Measurements from ENCODE around the gene SAMD14.
"Not testable (repeated sequence)": the region's sequence is repeated elsewhere in the genome, so short reads cannot be mapped to it uniquely, and the experiment has no call there.

Gene SAMD14

DNA sequence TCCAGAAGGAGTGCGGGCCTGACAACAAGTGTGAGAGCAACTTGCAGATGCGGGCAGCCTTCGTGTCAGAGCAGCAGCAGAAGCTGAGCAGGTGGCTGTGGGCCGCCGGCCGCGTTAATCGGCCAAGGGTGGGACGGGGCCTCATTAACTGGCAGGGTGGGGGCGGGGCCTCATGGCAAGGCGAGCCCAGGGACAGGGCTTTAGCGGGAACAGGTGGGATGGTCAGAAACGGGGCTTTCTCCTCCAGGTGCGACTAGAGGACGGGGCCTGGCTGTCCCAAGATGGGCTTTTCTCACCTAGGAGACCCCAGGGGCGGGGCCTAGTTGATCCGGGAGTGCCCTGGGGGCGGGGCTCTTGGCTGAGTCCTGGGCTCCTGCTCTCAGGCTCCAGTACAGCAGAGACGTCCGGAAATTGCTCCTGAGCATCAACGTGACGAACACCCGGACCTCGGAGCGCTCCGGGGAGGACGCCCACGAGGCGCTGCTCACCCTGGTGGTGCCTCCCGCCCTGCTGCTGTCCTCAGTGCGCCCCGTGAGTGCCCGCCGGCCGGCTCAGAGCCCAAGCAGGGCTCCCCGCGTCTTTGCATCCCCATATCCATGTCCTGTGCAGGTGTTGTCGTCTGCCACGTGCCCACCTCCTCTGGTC is 53.2 kb downstream of the SAMD14 start:
- no peak for DNase-seq (ENCODE audit: low read depth in 4 of 4, low spot score in 1 of 4)

DNA sequence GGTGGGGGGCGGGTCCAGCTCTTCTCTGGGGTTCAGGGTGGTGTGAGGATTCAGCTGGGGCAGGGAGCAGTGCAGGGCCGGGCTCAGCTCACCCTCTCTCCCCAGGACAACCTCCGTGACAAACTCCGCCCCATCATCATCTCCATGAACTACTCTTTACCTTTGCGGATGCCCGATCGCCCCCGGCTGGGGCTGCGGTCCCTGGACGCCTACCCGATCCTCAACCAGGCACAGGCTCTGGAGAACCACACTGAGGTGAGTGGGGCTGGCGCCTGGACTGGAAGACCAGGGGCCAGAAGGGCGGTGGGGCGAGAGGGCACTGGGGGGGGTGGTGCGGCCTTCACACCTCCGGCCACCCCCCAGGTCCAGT is 53.8 kb downstream of the SAMD14 start:
- DNase-seq (ENCODE audit: low read depth in 4 of 4, low spot score in 1 of 4), result no peak

DNA sequence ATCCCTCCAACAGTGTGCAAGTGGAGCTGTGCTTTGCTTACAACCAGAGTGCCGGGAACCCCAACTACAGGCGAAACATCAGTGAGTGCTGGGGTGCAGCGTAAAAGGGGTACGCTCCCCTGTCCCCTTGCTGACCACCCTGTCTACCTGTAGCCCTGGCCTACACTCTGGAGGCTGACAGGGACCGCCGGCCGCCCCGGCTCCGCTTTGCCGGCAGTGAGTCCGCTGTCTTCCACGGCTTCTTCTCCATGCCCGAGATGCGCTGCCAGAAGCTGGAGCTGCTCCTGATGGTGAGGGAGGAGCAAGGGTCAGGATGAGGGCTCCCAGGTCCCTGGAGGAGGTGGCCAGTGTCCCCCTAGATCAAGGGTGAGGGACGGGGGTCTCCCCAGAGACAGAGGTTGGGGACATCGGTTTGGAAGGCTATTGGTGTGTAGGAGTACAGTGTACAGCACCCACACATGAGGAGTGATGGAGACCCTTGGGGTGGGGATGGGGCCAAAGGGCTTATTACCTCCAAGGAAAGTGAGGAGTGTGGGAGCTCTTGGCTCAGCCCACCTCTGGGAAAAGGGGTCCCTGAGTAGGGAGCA is 54.4 kb downstream of the SAMD14 start:
- DNase-seq (ENCODE audit: low read depth in 4 of 4, low spot score in 1 of 4), result no peak

DNA sequence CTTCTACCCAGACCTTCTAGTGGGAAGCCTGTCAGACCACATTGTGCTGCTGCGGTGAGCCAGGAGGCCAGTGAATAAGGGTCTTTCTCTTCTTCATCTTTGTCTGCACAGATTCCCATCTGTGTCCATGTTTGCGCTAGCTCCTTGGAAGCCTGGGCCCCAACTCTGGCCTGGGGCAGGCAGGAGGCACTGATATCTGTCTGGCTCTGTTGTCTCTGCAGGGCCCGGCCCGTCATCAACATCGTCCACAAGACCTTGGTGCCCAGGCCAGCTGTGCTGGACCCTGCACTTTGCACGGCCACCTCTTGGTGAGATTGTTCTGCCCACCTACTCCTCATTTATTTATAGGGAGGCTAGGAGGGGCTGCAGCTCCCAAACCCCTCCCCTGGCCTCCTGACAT is 55.7 kb downstream of the SAMD14 start:
- no peak for DNase-seq (ENCODE audit: low read depth in 4 of 4, low spot score in 1 of 4)

DNA sequence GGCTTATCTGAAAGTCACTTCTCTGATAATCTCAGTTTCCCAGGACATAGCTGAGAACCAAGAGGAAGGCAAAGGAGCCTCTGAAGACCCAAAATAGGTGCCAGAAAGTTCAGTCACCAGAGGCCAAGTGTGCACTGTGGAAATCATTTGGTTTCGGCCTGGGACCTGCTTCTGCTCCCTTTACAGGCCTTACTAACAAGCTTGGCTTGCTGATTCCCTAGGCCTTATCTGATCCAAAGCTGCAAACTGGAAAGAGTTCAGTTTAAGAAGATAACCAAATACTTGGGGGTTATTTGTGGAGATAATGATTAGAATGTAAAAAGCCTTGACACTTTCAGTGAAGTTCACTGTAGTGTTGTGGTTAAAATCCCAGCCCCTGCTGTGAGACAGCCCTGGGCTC is 57.0 kb downstream of the SAMD14 start:
- DNase-seq (ENCODE audit: low read depth in 4 of 4, low spot score in 1 of 4), result no peak

DNA sequence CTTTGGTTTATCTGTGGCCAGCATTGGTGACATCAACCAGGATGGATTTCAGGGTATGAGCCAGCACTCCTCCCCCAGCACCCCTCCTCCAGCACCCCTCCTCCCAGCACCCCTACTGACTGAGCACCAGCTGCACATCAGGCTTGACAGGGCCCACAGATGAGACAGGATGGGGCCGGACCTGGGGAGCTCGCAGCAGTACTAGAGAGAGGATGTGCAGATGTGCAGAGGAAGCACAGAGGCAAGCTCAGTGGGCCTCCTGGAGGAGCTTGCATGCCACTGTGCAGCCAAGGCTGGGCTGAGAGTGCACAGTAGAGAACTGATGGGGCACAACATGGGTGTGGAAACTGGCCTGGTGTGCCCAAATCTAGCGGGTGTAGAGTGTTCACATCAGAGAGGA is 57.8 kb downstream of the SAMD14 start:
- DNase-seq (ENCODE audit: low read depth in 4 of 4, low spot score in 1 of 4), result no peak

DNA sequence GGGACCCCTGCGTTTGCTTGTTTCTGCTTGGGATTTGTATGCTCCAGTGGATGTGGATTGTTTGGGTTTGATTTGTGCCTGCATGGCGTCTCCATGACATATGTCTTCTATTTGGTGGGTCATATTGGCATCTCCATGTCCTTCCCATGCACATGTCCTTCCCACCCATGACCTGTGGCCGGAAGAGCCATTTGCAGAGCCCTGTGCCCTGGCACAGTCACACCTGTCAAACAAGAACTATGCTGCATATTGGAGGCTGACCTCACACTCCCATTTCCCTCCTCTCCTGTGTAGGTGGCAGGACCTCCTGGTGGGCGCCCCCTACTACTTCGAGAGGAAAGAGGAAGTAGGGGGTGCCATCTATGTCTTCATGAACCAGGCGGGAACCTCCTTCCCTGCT is 58.3 kb downstream of the SAMD14 start:
- DNase-seq (ENCODE audit: low read depth in 4 of 4, low spot score in 1 of 4), result no peak

DNA sequence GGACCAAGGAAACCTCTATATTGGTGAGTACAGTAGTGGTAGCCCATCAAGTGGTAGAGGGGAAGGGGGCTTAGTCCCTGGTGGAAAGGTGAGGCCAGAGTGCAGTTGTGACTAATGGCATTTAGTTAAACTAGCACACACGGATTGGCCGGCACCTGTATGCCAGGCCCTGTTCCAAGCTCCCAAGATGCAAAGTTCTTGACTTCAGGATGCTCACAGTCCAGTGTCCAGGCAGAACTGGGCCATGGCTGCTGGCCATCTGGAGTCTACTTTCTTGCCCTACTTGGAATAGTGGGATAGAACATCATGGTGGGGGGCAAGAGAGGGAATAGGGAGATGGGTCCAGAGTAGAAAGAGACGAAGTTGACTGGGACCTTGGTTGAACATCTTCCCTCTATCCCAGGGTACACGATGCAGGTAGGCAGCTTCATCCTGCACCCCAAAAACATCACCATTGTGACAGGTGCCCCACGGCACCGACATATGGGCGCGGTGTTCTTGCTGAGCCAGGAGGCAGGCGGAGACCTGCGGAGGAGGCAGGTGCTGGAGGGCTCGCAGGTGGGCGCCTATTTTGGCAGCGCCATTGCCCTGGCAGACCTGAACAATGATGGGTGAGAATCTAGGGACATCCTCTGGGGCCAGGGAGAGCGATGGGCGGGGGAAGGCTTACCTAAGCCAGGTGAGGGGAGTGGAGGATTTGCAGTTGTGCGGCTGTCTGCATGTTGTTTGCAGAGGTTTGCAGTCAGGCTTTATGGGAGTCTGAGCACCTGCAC is 58.9 kb downstream of the SAMD14 start:
- DNase-seq (ENCODE audit: low read depth in 4 of 4, low spot score in 1 of 4), result no peak

DNA sequence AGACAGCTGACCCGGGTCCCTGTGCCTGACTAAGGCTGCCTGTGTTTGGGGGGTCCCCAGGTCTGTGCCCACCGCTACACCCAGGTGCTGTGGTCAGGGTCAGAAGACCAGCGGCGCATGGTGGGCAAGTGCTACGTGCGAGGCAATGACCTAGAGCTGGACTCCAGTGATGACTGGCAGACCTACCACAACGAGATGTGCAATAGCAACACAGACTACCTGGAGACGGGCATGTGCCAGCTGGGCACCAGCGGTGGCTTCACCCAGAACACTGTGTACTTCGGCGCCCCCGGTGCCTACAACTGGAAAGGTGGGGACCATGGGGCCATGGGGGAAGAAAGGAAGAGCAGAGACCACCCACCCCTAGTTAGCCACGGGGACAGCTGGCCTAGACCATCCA is 62.0 kb downstream of the SAMD14 start:
- no peak for DNase-seq (ENCODE audit: low read depth in 4 of 4, low spot score in 1 of 4)

DNA sequence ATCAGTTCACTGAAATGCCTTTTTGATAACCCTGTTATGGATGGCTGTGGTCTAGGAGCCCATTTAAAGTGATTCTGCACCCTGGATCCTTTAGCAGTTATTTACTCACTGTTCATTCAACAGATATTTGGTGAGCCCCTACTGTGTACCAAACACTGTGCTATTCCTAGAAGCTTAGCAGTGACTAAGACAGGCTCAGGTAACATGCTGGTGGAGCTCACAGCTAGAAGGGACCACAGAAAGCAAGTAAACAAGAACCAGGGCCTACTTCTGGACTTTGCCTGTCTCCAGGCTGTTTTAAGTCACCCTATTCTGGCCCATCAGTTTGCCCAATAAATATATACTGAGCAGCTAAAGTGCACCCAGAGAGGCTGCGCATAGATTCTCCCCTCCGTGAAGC is 63.0 kb downstream of the SAMD14 start:
- DNase-seq (ENCODE audit: low read depth in 4 of 4, low spot score in 1 of 4), result no peak

DNA sequence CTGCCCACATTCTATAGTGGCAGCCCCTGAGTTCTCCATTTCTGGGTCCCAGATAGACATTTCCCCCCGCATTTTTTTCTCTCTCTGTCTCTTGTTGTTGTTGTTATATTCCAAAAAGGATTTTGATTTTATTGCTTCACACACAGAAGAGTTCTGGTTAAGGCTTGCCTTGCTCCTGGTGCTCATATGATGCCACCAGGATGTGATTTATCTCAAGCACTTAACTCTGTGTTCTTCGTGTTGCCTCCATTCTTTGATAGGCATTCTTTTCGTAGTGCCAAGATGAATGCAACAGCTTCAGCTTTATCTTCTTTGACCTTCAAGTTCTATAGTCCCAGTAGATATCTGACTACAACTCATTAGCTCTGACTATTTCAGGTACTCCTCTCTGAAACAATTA is 64.9 kb downstream of the SAMD14 start:
- no peak for DNase-seq (ENCODE audit: low read depth in 4 of 4, low spot score in 1 of 4)

DNA sequence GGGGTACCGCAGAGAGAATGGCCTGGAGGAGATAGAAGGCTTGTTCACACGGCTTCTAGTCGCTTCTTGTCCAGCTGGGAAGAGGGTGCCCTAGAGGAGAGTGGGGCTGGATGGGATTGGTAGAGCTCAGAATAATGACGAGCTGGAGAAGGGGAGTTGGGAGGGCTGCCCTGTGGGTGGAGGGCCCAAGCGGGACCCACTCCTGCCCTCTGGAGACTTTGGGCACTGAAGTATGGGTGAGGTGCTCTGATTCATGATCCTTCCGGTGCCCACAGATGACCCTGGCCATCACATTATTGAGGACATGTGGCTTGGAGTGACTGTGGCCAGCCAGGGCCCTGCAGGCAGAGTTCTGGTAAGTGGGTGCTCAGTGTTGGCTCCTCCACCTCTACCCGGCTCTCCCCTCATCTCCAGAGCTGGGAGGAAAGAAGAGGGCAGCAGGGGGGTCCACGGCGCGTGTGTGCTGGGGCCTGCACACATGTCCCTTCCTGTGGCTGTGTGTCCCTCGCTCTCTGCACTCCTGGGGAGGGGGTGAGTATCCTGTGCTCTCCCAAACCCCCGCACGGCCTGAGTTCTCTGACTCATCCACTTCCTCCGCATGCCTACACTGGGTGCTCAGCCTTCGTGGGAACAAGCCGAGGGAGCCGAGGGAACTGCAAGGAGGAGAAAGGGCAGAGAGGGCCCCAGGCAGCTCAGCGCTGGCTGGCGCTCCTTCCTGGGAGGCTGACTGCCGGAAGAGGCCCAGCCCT is 65.5 kb downstream of the SAMD14 start:
- no peak for DNase-seq (ENCODE audit: low read depth in 4 of 4, low spot score in 1 of 4)

DNA sequence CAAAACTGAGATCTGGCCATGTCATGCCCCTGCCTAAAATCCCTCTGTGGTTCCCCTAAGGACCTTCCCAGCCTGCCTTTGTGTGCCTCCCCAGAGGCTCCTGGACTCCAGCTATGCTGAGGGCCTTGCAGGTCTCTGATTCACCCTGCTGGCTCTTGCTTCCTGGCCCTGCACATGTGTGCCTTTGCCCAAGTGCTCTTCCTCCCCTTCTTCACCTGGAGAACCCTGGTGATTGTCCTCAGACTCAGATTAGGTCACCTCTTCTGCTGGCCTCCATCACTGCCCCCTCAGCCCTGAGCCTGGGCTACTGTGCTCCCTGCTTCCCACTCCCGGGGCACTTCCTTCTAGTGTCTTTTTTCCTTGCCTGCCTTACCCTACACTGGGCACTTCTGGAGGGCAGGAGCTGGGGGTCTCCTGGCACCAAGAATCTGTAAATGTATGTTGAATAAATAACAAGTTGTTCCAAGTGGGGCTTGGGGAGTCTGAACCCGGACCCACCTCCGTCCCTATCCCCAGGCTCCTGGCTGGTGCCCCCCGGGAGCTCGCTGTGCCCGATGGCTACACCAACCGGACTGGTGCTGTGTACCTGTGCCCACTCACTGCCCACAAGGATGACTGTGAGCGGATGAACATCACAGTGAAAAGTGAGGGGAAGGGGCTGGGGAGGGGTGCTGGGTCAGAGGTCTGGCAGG is 66.3 kb downstream of the SAMD14 start:
- no peak for DNase-seq (ENCODE audit: low read depth in 4 of 4, low spot score in 1 of 4)

DNA sequence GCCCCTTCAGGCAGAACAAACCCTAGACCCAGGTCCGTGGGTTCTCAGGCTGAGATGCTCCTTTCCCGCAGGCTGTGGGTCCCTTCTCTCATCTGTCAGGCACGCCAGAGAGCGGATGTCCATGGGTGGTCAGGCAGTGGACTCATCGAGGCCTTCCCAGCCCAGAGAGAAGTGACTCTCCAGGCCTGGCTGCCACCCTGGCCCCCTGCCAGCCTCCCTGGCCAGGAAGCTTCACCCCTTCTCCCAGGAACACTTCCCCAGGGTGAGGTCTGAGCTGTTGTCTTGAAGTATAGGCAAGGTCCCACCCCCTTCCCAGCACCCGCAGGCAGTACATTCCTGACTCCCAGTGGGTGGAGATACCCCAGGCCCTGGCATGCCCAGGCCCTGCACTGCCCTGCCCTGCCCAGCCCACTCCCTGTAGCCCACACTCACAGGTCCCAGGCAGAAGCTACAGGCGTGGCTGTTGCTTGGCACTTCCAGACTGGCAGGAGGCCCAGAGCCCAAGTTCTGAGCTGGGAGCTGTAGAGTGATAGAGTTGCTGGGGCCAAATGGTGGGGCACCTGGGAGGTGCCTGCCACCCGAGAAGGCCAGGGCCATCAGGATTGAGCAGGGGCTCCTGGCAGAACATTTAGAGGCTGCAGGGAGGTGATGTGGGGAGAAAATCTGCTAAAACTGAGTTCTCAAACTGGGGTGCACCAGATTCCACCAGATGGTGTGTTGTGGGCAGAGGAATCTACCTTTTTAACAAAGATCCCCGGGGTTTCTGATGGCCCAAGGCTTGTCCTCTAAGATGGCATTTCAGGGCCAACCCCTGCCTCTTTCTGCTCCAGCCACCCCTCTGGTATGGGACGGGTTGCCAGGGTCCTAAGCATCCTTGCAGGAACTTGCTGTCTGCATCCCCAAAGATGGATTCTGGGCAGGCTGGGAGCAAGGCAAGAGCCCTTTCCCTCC is 67.4 kb downstream of the SAMD14 start:
- DNase-seq (ENCODE audit: low read depth in 4 of 4, low spot score in 1 of 4), result no peak

DNA sequence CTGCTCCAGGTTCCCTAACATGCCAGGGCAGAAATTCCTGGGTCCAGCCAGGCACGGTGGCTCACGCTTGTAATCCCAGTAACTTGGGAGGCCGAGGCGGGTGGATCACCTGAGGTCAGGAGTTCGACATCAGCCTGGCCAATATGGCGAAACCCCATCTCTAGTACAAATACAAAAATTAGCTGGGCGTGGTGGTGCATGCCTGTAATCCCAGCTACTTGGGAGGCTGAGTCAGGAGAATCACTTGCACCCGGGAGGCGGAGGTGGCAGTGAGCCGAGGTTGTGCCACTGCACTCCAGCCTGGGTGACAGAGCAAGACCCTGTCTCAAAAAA is 68.3 kb downstream of the SAMD14 start:
- DNase-seq (ENCODE audit: low read depth in 4 of 4, low spot score in 1 of 4), result not testable (repeated sequence)

DNA sequence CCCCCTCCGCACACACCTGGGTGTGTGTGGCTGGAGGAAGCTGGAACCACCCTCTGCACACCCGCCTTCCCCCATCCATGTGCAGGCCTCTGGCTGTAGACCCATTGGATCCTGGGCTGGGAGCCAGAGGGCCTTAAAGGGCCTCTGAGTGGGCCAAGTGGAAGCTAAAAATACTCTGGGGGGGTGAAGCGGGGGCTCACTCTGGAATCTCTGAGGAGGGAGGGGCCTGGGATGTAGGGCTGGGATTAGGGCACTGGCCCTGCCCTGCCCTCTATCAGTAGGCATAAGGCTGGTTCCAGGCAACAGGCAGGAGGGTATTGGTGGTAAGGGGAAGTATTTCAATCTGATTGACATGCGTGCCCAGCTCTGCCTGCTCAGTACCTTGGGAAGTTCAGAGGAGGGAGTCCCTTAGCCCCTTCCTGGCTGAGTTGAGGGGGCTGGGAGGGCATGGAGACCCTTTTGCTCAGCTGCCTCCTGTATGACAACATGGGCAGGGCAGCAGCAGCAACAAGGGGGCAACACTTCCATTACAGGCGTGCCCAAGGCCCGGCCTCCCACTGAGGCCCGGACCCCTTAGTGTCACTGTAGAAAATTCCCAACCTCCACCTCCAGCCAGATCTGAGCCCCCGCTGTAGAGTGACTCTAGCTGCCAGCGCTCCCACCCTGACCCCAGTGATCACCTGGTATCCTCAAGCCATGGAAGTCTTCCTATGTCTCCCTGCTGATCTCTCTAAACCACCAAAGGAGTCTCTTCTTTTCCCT is 68.8 kb downstream of the SAMD14 start:
- no peak for DNase-seq (ENCODE audit: low read depth in 4 of 4, low spot score in 1 of 4)

Data from stimulated activated CD4-positive, alpha-beta T cell treated with anti-CD3 and anti-CD28 coated beads, Interleukin-1b, Interleukin-23, amount 100 ng/mL, for 24 hours (primary cell).